Measurements from ENCODE around the gene CNN1. TPM values are rescaled to one million over a fixed set of nuclear protein-coding genes. Genes with fewer than 3 reads are reported as not detected.
A peak's percentile ranks its signal among the peaks of the same experiment; 100 is the strongest.

The CNN1 gene
- total and polyA plus RNA-seq, 2 of the 8 experiments (the other 6 are each of a cell fraction or from before 2014, with no cell fraction given): 29.8 to 50.8 TPM

DNA sequence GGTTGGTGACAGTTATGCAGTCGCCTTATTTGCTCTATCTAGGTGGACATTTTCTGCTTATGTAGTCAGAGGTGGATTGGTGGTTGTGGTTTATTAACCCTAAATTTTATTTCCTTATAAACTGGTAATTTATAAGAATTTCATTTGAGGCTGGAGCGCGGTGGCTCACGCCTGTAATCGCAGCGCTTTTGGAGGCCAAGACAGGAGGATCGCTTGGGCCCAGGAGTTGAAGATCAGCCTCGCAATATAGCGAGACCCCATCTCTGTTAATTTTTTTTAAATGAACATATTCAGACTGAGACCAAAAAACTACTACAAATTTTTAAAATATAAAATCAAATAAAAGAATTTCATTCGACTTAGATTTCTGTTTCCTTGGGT, 59.4 kb downstream of the CNN1 start:
- peak overlapping the region; percentile 100; the same call in 1 of the 2 replicates for H4K8ac ChIP-seq (ENCODE audit: extremely low read depth, insufficient read depth, low read length)
- H4K91ac ChIP-seq (replicated peaks; ENCODE audit: insufficient read length, low read length): no peak overlapping the region
- H3K79me1 ChIP-seq (ENCODE audit: low read depth, low read length): peaks cover 6% of the 10 kb centered on the region
- peak overlapping the region; percentile 59 to 66 for H3K4me2 ChIP-seq (ENCODE audit: insufficient read depth in 1 of 2, low read depth in 2 of 2, low read length in 2 of 2)
- H2BK120ac ChIP-seq (replicated peaks; ENCODE audit: low read depth, low read length): no peak overlapping the region
- H2BK12ac ChIP-seq (ENCODE audit: low read depth, low read length): no peak overlapping the region; the same call in 1 of the 2 replicates
- H2BK20ac ChIP-seq (ENCODE audit: low read length): no peak overlapping the region
- H2BK15ac ChIP-seq (ENCODE audit: low read length): no peak overlapping the region
- DNase-seq (ENCODE audit: low read depth in 1 of 2, low spot score in 2 of 2) (no peak), FAIRE-seq (no peak)
- H4K5ac ChIP-seq (ENCODE audit: insufficient read length, low read depth, low read length): no peak overlapping the region
- H3K4me3 ChIP-seq (ENCODE audit: extremely low read depth in 1 of 4, insufficient read depth in 2 of 4, low read depth in 3 of 4, low read length in 4 of 4): peak overlapping the region; percentile 80 to 97 (median 85)
- no peak overlapping the region for H3K18ac ChIP-seq (ENCODE audit: extremely low read depth, low read length)
- peak overlapping the region; percentile 96 to 99 (median 99) for H3K9ac ChIP-seq (replicated peaks in 1 of 4; ENCODE audit: extremely low read depth in 1 of 4, low read depth in 3 of 4, low read length in 3 of 4)
- no peak overlapping the region for H2AK5ac ChIP-seq (ENCODE audit: low read depth, low read length)
- H3K36me3 ChIP-seq (ENCODE audit: control insufficient read depth in 2 of 4, insufficient read depth in 4 of 4, low read length in 3 of 4): peaks cover 0 to 10% (median 0%) of the 10 kb centered on the region in 4 experiments; a peak in 2 of 8 replicates
- H3K56ac ChIP-seq (replicated peaks; ENCODE audit: insufficient read length, low read depth, low read length): peak overlapping the region; percentile 98
- peak overlapping the region; percentile 100; the same call in 1 of the 2 replicates for H3K27ac ChIP-seq (ENCODE audit: low read depth, low read length)
- no peak overlapping the region for H3K14ac ChIP-seq (ENCODE audit: insufficient read length)
- 0 out of 2 replicates have a peak overlapping the region, but pooled peaks have one; percentile 100 for H2BK5ac ChIP-seq (ENCODE audit: low read depth, low read length)
- no peaks in the 10 kb centered on the region; the same call in 1 of the 2 replicates for H3K23me2 ChIP-seq (ENCODE audit: low read depth, low read length)
- ChIA-PET CTCF (ENCODE audit: partially characterized antibody) (interaction anchor here (0.9 to 1.1 kb wide), 2 partner anchors 10 to 25 kb away, joined by 4 read pairs; no protein-coding TSS in a partner anchor), POLR2A (ENCODE audit: partially characterized antibody) (interaction anchor here (0.5 to 1.8 kb wide), 28 partner anchors 8 to 1200 kb away, joined by 3 to 16 read pairs (median 4); partner anchors contain the start of genes ACP5, ECSIT, ELOF1 and ZNF439)
- H3K4me1 ChIP-seq (replicated peaks in 1 of 4; ENCODE audit: control insufficient read depth in 3 of 4, insufficient read depth in 4 of 4, low read length in 3 of 4): peaks cover 0 to 7% (median 3%) of the 10 kb centered on the region in 4 experiments; a peak in 3 of 7 replicates
- TF ChIP-seq EZH2 (IDR thresholded peaks at IDR 0.05; ENCODE audit: low read depth, low read length, severe bottlenecking) (no peak), TCF12 (IDR thresholded peaks at IDR 0.05; ENCODE audit: low read depth, low read length) (no peak), YY1 (IDR thresholded peaks at IDR 0.05; ENCODE audit: low read depth, low read length) (no peak), BRCA1 (IDR thresholded peaks at IDR 0.05; ENCODE audit: low read depth, low read length) (no peak), MAX (IDR thresholded peaks at IDR 0.05) (no peak)
- H2AFZ ChIP-seq (ENCODE audit: low read length): no peak overlapping the region
- no peaks in the 10 kb centered on the region; a peak in 1 of 4 replicates for H3K9me3 ChIP-seq (ENCODE audit: insufficient read depth in 2 of 2, low read depth in 1 of 2, low read length in 1 of 2)
- H3K79me2 ChIP-seq (ENCODE audit: control insufficient read depth in 1 of 2, insufficient read depth in 2 of 2, low read length in 2 of 2): peaks cover 8 to 50% of the 10 kb centered on the region in 2 experiments; a peak in 3 of 4 replicates
- H3K23ac ChIP-seq (ENCODE audit: insufficient read length): no peak overlapping the region
- H3K4ac ChIP-seq (replicated peaks; ENCODE audit: insufficient read length, low read depth, low read length): no peak overlapping the region
- 86% methylated on average over 10 of the region's 10 CpGs; no CpG with 5 or more reads in 1 of the 2 experiments for WGBS, 2 experiments (ENCODE audit: extremely low coverage in 1 of 2, insufficient coverage in 1 of 2, insufficient read length in 1 of 2, insufficient replicate concordance in 2 of 2, low coverage in 1 of 2, low lambda C conversion rate in 2 of 2, missing lambda C conversion rate in 1 of 2)
- peaks cover 0 to 7% of the 10 kb centered on the region in 2 experiments for H4K20me1 ChIP-seq (replicated peaks in 1 of 2; ENCODE audit: control insufficient read depth in 1 of 2, insufficient read depth in 2 of 2, low read length in 2 of 2)
- H3K27me3 ChIP-seq (replicated peaks in 1 of 4; ENCODE audit: control insufficient read depth in 3 of 4, extremely low read depth in 1 of 4, insufficient read depth in 3 of 4, low read length in 3 of 4): no peaks in the 10 kb centered on the region
